H1 (cell line): ENCODE measurements around the gene ZNF333. TPM values are rescaled to one million over a fixed set of nuclear protein-coding genes. Genes with fewer than 3 reads are reported as not detected.

ENCODE experiments used
- CTCF ChIA-PET: fragments of 300-600 bp; sonication (Branson Sonifier 250); formaldehyde crosslinking; loops from one replicate; lab custom pipeline; 2021; ENCODE audit not compliant: partially characterized antibody; lab: Charles Lee
- POLR2A ChIA-PET: fragments of 300-600 bp; sonication (Branson Sonifier 250); formaldehyde crosslinking; loops from one replicate; lab custom pipeline; 2021; ENCODE audit warnings: inconsistent platforms; ENCODE audit not compliant: partially characterized antibody; lab: Charles Lee
- DNase-seq, 2 experiments: peaks; one replicate each; pipeline versions ENCODE4 v3.0.0 to v3.0.0-alpha.2; 2010 to 2022; ENCODE audit warnings: low spot score in 2 of 2, low read depth in 1 of 2, mixed read lengths in 1 of 2
- FAIRE-seq: peaks from 2 replicates; lab custom pipeline; 2011; peaks lifted over from hg19 to GRCh38; lab: Jason Lieb, UNC
- H2AFZ ChIP-seq: 2 replicates; pipeline ENCODE4 v1.8.1; 2012; ENCODE audit warnings: low read length, inconsistent platforms
- H2AK5ac ChIP-seq: 2 replicates; pipeline ENCODE4 v1.6.1; 2013; ENCODE audit warnings: low read depth, low read length
- H2BK120ac ChIP-seq: replicated peaks from 2 replicates; pipeline ENCODE3; 2013; ENCODE audit warnings: low read depth, low read length, inconsistent platforms
- H2BK12ac ChIP-seq: 2 replicates; pipeline ENCODE4 v1.6.1; 2013; ENCODE audit warnings: low read depth, low read length
- H2BK15ac ChIP-seq: 2 replicates; pipeline ENCODE4 v1.6.1; 2013; ENCODE audit warnings: low read length
- H2BK20ac ChIP-seq: 2 replicates; pipeline ENCODE4 v1.6.1; 2013; ENCODE audit warnings: low read length
- H2BK5ac ChIP-seq: 2 replicates; pipeline ENCODE4 v1.6.1; 2013; ENCODE audit warnings: low read depth, low read length
- H3K14ac ChIP-seq: 2 replicates; pipeline ENCODE4 v1.6.1; 2013; ENCODE audit warnings: inconsistent platforms; ENCODE audit not compliant: insufficient read length
- H3K18ac ChIP-seq: 2 replicates; pipeline ENCODE4 v1.6.1; 2013; ENCODE audit warnings: low read length; ENCODE audit errors: extremely low read depth
- H3K23ac ChIP-seq: 2 replicates; pipeline ENCODE4 v1.6.1; 2013; ENCODE audit warnings: inconsistent platforms; ENCODE audit not compliant: insufficient read length
- H3K23me2 ChIP-seq: 2 replicates; pipeline ENCODE4 v1.6.1; 2013; ENCODE audit warnings: low read depth, low read length
- H3K27ac ChIP-seq: 2 replicates; pipeline ENCODE4 v1.6.1; 2011; ENCODE audit warnings: low read depth, low read length, inconsistent platforms
- H3K27me3 ChIP-seq, 4 experiments: replicated peaks in 1 of 4; 1 replicate in 1 of 4; 2 replicates in 3 of 4; pipeline versions ENCODE4 v1.6.1 to v1.8.1; 2011 to 2013; ENCODE audit warnings: low read length in 3 of 4, mild to moderate bottlenecking in 3 of 4, inconsistent platforms in 2 of 4, mixed read lengths in 2 of 4, moderate library complexity in 1 of 4; ENCODE audit not compliant: control insufficient read depth in 3 of 4, insufficient read depth in 3 of 4; ENCODE audit errors: extremely low read depth in 1 of 4
- H3K36me3 ChIP-seq, 4 experiments: 2 replicates each; pipeline versions ENCODE4 v1.6.1 to v1.8.1; 2011 to 2013; ENCODE audit warnings: mild to moderate bottlenecking in 4 of 4, low read length in 3 of 4, moderate library complexity in 2 of 4, control low read depth in 1 of 4, inconsistent platforms in 1 of 4; ENCODE audit not compliant: insufficient read depth in 4 of 4, control insufficient read depth in 2 of 4
- H3K4ac ChIP-seq: replicated peaks from 2 replicates; pipeline ENCODE3; 2013; ENCODE audit warnings: low read length, low read depth, mixed read lengths, inconsistent platforms; ENCODE audit not compliant: insufficient read length
- H3K4me1 ChIP-seq, 4 experiments: replicated peaks in 1 of 4; 1 replicate in 1 of 4; 2 replicates in 3 of 4; pipeline versions ENCODE4 v1.6.1 to v1.8.1; 2011 to 2013; ENCODE audit warnings: low read length in 3 of 4, inconsistent platforms in 2 of 4, mixed read lengths in 1 of 4; ENCODE audit not compliant: insufficient read depth in 4 of 4, control insufficient read depth in 3 of 4
- H3K4me2 ChIP-seq, 2 experiments: 2 replicates each; pipeline versions ENCODE4 v1.6.1 to v1.8.1; 2011 to 2013; ENCODE audit warnings: low read depth in 2 of 2, low read length in 2 of 2, control low read depth in 1 of 2, inconsistent platforms in 1 of 2, mild to moderate bottlenecking in 1 of 2; ENCODE audit not compliant: insufficient read depth in 1 of 2
- H3K4me3 ChIP-seq, 4 experiments: fragments of 200-600, 300-600 bp in 1 of 4; sonication (generic), shearing (Covaris generic), sonication (Bioruptor Twin) in 1 of 4; 2 replicates each; pipeline versions ENCODE4 v1.5.1 to v1.8.1; 2011 to 2016; ENCODE audit warnings: low read length in 4 of 4, low read depth in 3 of 4, control low read depth in 2 of 4, inconsistent platforms in 2 of 4, mild to moderate bottlenecking in 2 of 4, mixed read lengths in 1 of 4, moderate library complexity in 1 of 4; ENCODE audit not compliant: insufficient read depth in 2 of 4; ENCODE audit errors: extremely low read depth in 1 of 4
- H3K56ac ChIP-seq: replicated peaks from 2 replicates; pipeline ENCODE3; 2013; ENCODE audit warnings: low read depth, mild to moderate bottlenecking, mixed read lengths, low read length, inconsistent platforms; ENCODE audit not compliant: insufficient read length
- H3K79me1 ChIP-seq: 2 replicates; pipeline ENCODE4 v1.6.1; 2013; ENCODE audit warnings: low read depth, low read length, control low read depth
- H3K79me2 ChIP-seq, 2 experiments: 2 replicates each; pipeline versions ENCODE4 v1.6.1 to v1.8.1; 2012 to 2013; ENCODE audit warnings: low read length in 2 of 2, mild to moderate bottlenecking in 2 of 2, inconsistent platforms in 1 of 2; ENCODE audit not compliant: insufficient read depth in 2 of 2, control insufficient read depth in 1 of 2
- H3K9ac ChIP-seq, 4 experiments: replicated peaks in 1 of 4; 1 replicate in 1 of 4; 2 replicates in 3 of 4; pipeline versions ENCODE4 v1.6.1 to v1.8.1; 2011 to 2013; ENCODE audit warnings: low read depth in 3 of 4, low read length in 3 of 4, control low read depth in 2 of 4, mild to moderate bottlenecking in 2 of 4, moderate library complexity in 2 of 4, inconsistent platforms in 1 of 4; ENCODE audit errors: extremely low read depth in 1 of 4
- H3K9me3 ChIP-seq, 2 experiments: 2 replicates each; pipeline versions ENCODE4 v1.6.1 to v1.8.1; 2012 to 2013; ENCODE audit warnings: mild to moderate bottlenecking in 2 of 2, moderate library complexity in 2 of 2, control low read depth in 1 of 2, inconsistent platforms in 1 of 2, low read depth in 1 of 2, low read length in 1 of 2, mixed read lengths in 1 of 2; ENCODE audit not compliant: insufficient read depth in 2 of 2
- H4K20me1 ChIP-seq, 2 experiments: replicated peaks in 1 of 2; 2 replicates each; pipeline versions ENCODE3 to v1.8.1; 2011 to 2013; ENCODE audit warnings: inconsistent platforms in 2 of 2, low read length in 2 of 2, mild to moderate bottlenecking in 1 of 2; ENCODE audit not compliant: insufficient read depth in 2 of 2, control insufficient read depth in 1 of 2
- H4K5ac ChIP-seq: 2 replicates; pipeline ENCODE4 v1.6.1; 2013; ENCODE audit warnings: low read length, low read depth, mixed read lengths, inconsistent platforms; ENCODE audit not compliant: insufficient read length
- H4K8ac ChIP-seq: 2 replicates; pipeline ENCODE4 v1.8.0; 2013; ENCODE audit warnings: mild to moderate bottlenecking, moderate library complexity, low read length, inconsistent platforms; ENCODE audit not compliant: insufficient read depth; ENCODE audit errors: extremely low read depth
- H4K91ac ChIP-seq: replicated peaks from 2 replicates; pipeline ENCODE3; 2013; ENCODE audit warnings: low read length, mixed read lengths, inconsistent platforms; ENCODE audit not compliant: insufficient read length
- BACH1 ChIP-seq: IDR thresholded peaks from 2 replicates; pipeline ENCODE4 v1.6.1; 2012; ENCODE audit warnings: low read length, improper control_type of control experiment
- CEBPB ChIP-seq: IDR thresholded peaks from 2 replicates; pipeline ENCODE4 v1.6.1; 2012; ENCODE audit warnings: low read depth, low read length
- FOSL1 ChIP-seq: IDR thresholded peaks from 2 replicates; pipeline ENCODE4 v1.6.1; 2011; ENCODE audit warnings: mild to moderate bottlenecking, low read depth, low read length, moderate library complexity; ENCODE audit not compliant: insufficient read depth
- KDM1A ChIP-seq: fragments of 200-600, 300-600 bp; sonication (generic); IDR thresholded peaks from 2 replicates; pipeline ENCODE4 v1.7.1; 2016; ENCODE audit warnings: mild to moderate bottlenecking, low read length, borderline replicate concordance
- MAX ChIP-seq: IDR thresholded peaks from 2 replicates; pipeline ENCODE4 v1.6.1; 2012; ENCODE audit warnings: inconsistent platforms
- NRF1 ChIP-seq: IDR thresholded peaks from 2 replicates; pipeline ENCODE4 v1.6.1; 2011; ENCODE audit warnings: mild to moderate bottlenecking, low read depth, low read length, improper control_type of control experiment
- POLR2AphosphoS5 ChIP-seq: IDR thresholded peaks from 2 replicates; pipeline ENCODE4 v1.6.1; 2011; ENCODE audit warnings: low read depth, low read length
- RAD21 ChIP-seq, 2 experiments: IDR thresholded peaks in 1 of 2; conservative IDR thresholded peaks in 1 of 2; 2 replicates each; pipeline ENCODE4 v1.6.1; 2011; ENCODE audit warnings: low read depth in 2 of 2, low read length in 2 of 2, improper control_type of control experiment in 1 of 2, inconsistent platforms in 1 of 2, mild to moderate bottlenecking in 1 of 2, moderate library complexity in 1 of 2
- RXRA ChIP-seq: IDR thresholded peaks from 2 replicates; pipeline ENCODE4 v1.6.1; 2011; ENCODE audit warnings: low read depth, mild to moderate bottlenecking, low read length, moderate library complexity; ENCODE audit not compliant: insufficient read depth
- SIX5 ChIP-seq: IDR thresholded peaks from 2 replicates; pipeline ENCODE4 v1.6.1; 2011; ENCODE audit warnings: mild to moderate bottlenecking, low read depth, low read length
- SP1 ChIP-seq: IDR thresholded peaks from 2 replicates; pipeline ENCODE4 v1.6.1; 2011; ENCODE audit warnings: low read depth, low read length
- USF2 ChIP-seq: IDR thresholded peaks from 2 replicates; pipeline ENCODE4 v1.6.1; 2011; ENCODE audit warnings: low read length, improper control_type of control experiment
- WGBS, 2 experiments: shearing (Covaris generic) in 1 of 2; methylation state at CpG; one replicate each; pipeline versions ENCODE4 v1.1.6 to v1.1.7; 2013 to 2015; ENCODE audit warnings: low lambda C conversion rate in 2 of 2, mixed read lengths in 2 of 2, inconsistent platforms in 1 of 2, low coverage in 1 of 2, missing lambda C conversion rate in 1 of 2; ENCODE audit not compliant: insufficient replicate concordance in 2 of 2, insufficient coverage in 1 of 2, insufficient read length in 1 of 2; ENCODE audit errors: extremely low coverage in 1 of 2, missing lambda C conversion rate in 1 of 2; 5-methylcytosine and 5-hydroxymethylcytosine counted together
- polyA plus RNA-seq, 7 experiments: library from polyadenylated mRNA; depleted of rRNA in 3 of 7; stranded (reverse) in 5 of 7; unstranded in 2 of 7; fragments of >200 nt in 5 of 7; fragments of 200-250 nt in 2 of 7; gene quantifications; 1 replicate in 5 of 7; 2 replicates in 1 of 7; 4 replicates in 1 of 7; pipeline versions ENCODE4 v1.2.1 to v1.2.3, GENCODE V29; 2011 to 2013; ENCODE audit warnings: missing spikeins in 2 of 7, mixed read lengths in 2 of 7
- total RNA-seq: library from RNA; stranded (reverse); fragmentation: NEBNext Ultra II Directional; extraction: Animal tissue kit (Norgen Biotek cat#: 25700); gene quantifications from 2 replicates; pipeline ENCODE4 v1.2.1, GENCODE V29; 2021

ZNF333 gene
- total and polyA plus RNA-seq, 2 of the 8 experiments (the other 6 are each of a cell fraction or from before 2014, with no cell fraction given): 7.3 to 8.4 TPM

- Histone ChIP-seq H2BK15ac (no peak overlapping the region), H4K5ac (peak overlapping the region; percentile 96), H2AK5ac (no peak overlapping the region), H3K4me3 (peak overlapping the region in 3 of 4 experiments; percentile 20 to 54 (median 27); a peak in 5 of 8 replicates), H3K23me2 (peaks cover 2% of the 10 kb centered on the region; the same call in 1 of the 2 replicates), H3K18ac (no peak overlapping the region), H3K36me3 (peaks cover 0 to 4% (median 3%) of the 10 kb centered on the region in 4 experiments; a peak in 3 of 8 replicates), H2BK120ac (no peak overlapping the region), H3K4ac (no peak overlapping the region), H2BK12ac (no peak overlapping the region), H3K14ac (no peak overlapping the region), H3K27ac (peak overlapping the region; percentile 64; the same call in 1 of the 2 replicates), H2AFZ (no peak overlapping the region), H3K4me1 (no peaks in the 10 kb centered on the region; a peak in 3 of 7 replicates), H3K23ac (no peak overlapping the region), H4K20me1 (no peaks in the 10 kb centered on the region), H2BK5ac (no peak overlapping the region), H2BK20ac (no peak overlapping the region), H3K79me2 (no peaks in the 10 kb centered on the region), H3K4me2 (peak overlapping the region; percentile 46 to 57), H4K8ac (peak overlapping the region; percentile 57; the same call in 1 of the 2 replicates), H3K79me1 (no peaks in the 10 kb centered on the region), H3K9ac (peak overlapping the region in 1 of 4 experiments; percentile 8; a peak in 2 of 7 replicates), H3K56ac (no peak overlapping the region), H4K91ac (no peak overlapping the region), H3K27me3 (no peaks in the 10 kb centered on the region), H3K9me3 (no peaks in the 10 kb centered on the region)
- CTCF ChIA-PET: interaction anchor here (1.3 to 1.4 kb wide), 3 partner anchors 28 to 186 kb away, joined by 4 to 6 read pairs (median 4); no protein-coding TSS in a partner anchor
- WGBS, 2 experiments: 0% methylated on average over 6 of the region's 16 CpGs; no CpG with 5 or more reads in 1 of the 2 experiments
- POLR2A ChIA-PET: interaction anchor here (0.6 to 1.9 kb wide), 8 partner anchors 8 to 467 kb away, joined by 3 to 18 read pairs (median 3); partner anchors contain the start of genes ADGRE2 and ZNF333
- FAIRE-seq (peak; percentile 75), DNase-seq (peak; percentile 55 to 59)
- TF ChIP-seq SP1 (peak; percentile 34; the same call in 1 of the 2 replicates), FOSL1 (no peak), KDM1A (no peak), RAD21 (IDR thresholded peaks at IDR 0.05 in 1 of 2, conservative IDR thresholded peaks at IDR 0.05 in 1 of 2; ENCODE audit: low read depth in 2 of 2, low read length in 2 of 2) (no peak), USF2 (no peak), RXRA (no peak), NRF1 (no peak), BACH1 (no peak), SIX5 (no peak), CEBPB (no peak), MAX (peak; percentile 82), POLR2AphosphoS5 (no peak)
These were observed 69.0 kb downstream of the ZNF333 start for GRCh38 chr19:14758816-14759215.
